ENCODE measurements around the gene PIAS2. TPM values are rescaled to one million over a fixed set of nuclear protein-coding genes. Genes with fewer than 3 reads are reported as not detected.
"Not testable (repeated sequence)": the region's sequence is repeated elsewhere in the genome, so short reads cannot be mapped to it uniquely, and the experiment has no call there.

The PIAS2 gene
- 28.1 TPM for total RNA-seq
- long read RNA-seq, full-length matches to known transcripts, result 28 of 45 reads
- long read RNA-seq, partial matches to known transcripts, result 1 of 45 reads
- long read RNA-seq, other reads (novel, unspliced or antisense), result 16 of 45 reads

GRCh38 chr18:46917108-46917802 is at the start of gene PIAS2, which contains the start of gene KATNAL2:
Gene PIAS2 (minus strand): TSS chr18:46917507. CDS start chr18:46917345, 162 bp downstream.
Gene KATNAL2 (plus strand): TSS chr18:46917602. CDS start chr18:46946873, 29,271 bp downstream.
- DNase-seq (peak; percentile 89), ATAC-seq (ENCODE audit: poor library complexity) (peak; percentile 97)
- intact Hi-C loops (cut with DNase I), result no loop called here

- DNase-seq; ATAC-seq (ENCODE audit: poor library complexity); intact Hi-C loops (cut with DNase I): not testable (repeated sequence)
Observed at GRCh38 chr18:46966266-46966665, 49.0 kb upstream of the PIAS2 start.

GRCh38 chr18:46964579-46965293 is 47.4 kb upstream of the PIAS2 start:
- peak; percentile 40 for ATAC-seq (ENCODE audit: poor library complexity)
- DNase-seq; intact Hi-C loops (cut with DNase I): not testable (repeated sequence)

GRCh38 chr18:46963656-46964578 is 46.6 kb upstream of the PIAS2 start:
- DNase-seq; intact Hi-C loops (cut with DNase I): not testable (repeated sequence)
- ATAC-seq (ENCODE audit: poor library complexity), result peak; percentile 37

- ATAC-seq (ENCODE audit: poor library complexity), result no peak
- DNase-seq, result no peak
- intact Hi-C loops (cut with DNase I), result no loop called here
Observed at GRCh38 chr18:46958209-46958608, 40.9 kb upstream of the PIAS2 start.

GRCh38 chr18:46953195-46953594 is 35.9 kb upstream of the PIAS2 start:
- DNase-seq, result no peak
- intact Hi-C loops (cut with DNase I), result no loop called here
- no peak for ATAC-seq (ENCODE audit: poor library complexity)

GRCh38 chr18:46950064-46950656 is 32.9 kb upstream of the PIAS2 start:
- DNase-seq (no peak), ATAC-seq (ENCODE audit: poor library complexity) (no peak)
- intact Hi-C loops (cut with DNase I), result no loop called here

GRCh38 chr18:46946656-46947282 is 29.5 kb upstream of the PIAS2 start:
- peak; percentile 89 for DNase-seq
- peak; percentile 99 for ATAC-seq (ENCODE audit: poor library complexity)
- intact Hi-C loops (cut with DNase I), result no loop called here

GRCh38 chr18:46942646-46943045 is 25.3 kb upstream of the PIAS2 start:
- intact Hi-C loops (cut with DNase I), result no loop called here
- ATAC-seq (ENCODE audit: poor library complexity) (no peak), DNase-seq (no peak)

- DNase-seq (no peak), ATAC-seq (ENCODE audit: poor library complexity) (no peak)
- intact Hi-C loops (cut with DNase I), result no loop called here
Observed at GRCh38 chr18:46939998-46940571, 22.8 kb upstream of the PIAS2 start.

GRCh38 chr18:46939337-46939963 is 22.1 kb upstream of the PIAS2 start:
- no peak for DNase-seq
- intact Hi-C loops (cut with DNase I), result no loop called here
- ATAC-seq (ENCODE audit: poor library complexity), result no peak

- ATAC-seq (ENCODE audit: poor library complexity) (no peak), DNase-seq (no peak)
- intact Hi-C loops (cut with DNase I), result no loop called here
Observed at GRCh38 chr18:46920653-46921052, 3.3 kb upstream of the PIAS2 start.

- ATAC-seq (ENCODE audit: poor library complexity) (no peak), DNase-seq (no peak)
- intact Hi-C loops (cut with DNase I), result no loop called here
Observed at GRCh38 chr18:46920067-46920466, 2.8 kb upstream of the PIAS2 start.

GRCh38 chr18:46917803-46918600 is 695 bp upstream of the PIAS2 start:
- DNase-seq, result no peak
- ATAC-seq (ENCODE audit: poor library complexity), result peak; percentile 3
- intact Hi-C loops (cut with DNase I), result no loop called here

GRCh38 chr18:46916551-46917107 is 678 bp downstream of the PIAS2 start:
- peak; percentile 5 for ATAC-seq (ENCODE audit: poor library complexity)
- intact Hi-C loops (cut with DNase I), result no loop called here
- no peak for DNase-seq

All from Right ventricle myocardium superior (tissue), 1 donor.